GM23248 (cell line): ENCODE results near the gene INPP5A. TPM values are rescaled to one million over a fixed set of nuclear protein-coding genes. Genes with fewer than 3 reads are reported as not detected.
"Not testable (repeated sequence)": the region's sequence is repeated elsewhere in the genome, so short reads cannot be mapped to it uniquely, and the experiment has no call there.

ENCODE experiments used
- DNase-seq: peaks from one replicate; pipeline ENCODE4 v3.0.0-alpha.2; 2015
- H2AFZ ChIP-seq: fragments of 200-600 bp; sonication (generic); 2 replicates; pipeline ENCODE4 v1.6.1; 2016; ENCODE audit warnings: antibody characterized with exemption
- H3F3A ChIP-seq: fragments of 200-600 bp; sonication (generic); 2 replicates; pipeline ENCODE4 v1.6.1; 2016; ENCODE audit warnings: mild to moderate bottlenecking, antibody characterized with exemption, mixed run types; ENCODE audit not compliant: insufficient read depth
- H3K27ac ChIP-seq: fragments of 200-600 bp; sonication (generic); 2 replicates; pipeline ENCODE4 v1.5.1; 2016; ENCODE audit warnings: mild to moderate bottlenecking
- H3K27me3 ChIP-seq: fragments of 200-600 bp; sonication (generic); replicated peaks from 2 replicates; pipeline ENCODE4 v1.6.1; 2016; ENCODE audit warnings: mild to moderate bottlenecking; ENCODE audit not compliant: insufficient read depth
- H3K36me3 ChIP-seq: fragments of 200-600 bp; sonication (generic); 2 replicates; pipeline ENCODE4 v1.6.1; 2016; ENCODE audit warnings: low read depth, mild to moderate bottlenecking
- H3K4me1 ChIP-seq: fragments of 200-600 bp; sonication (generic); 2 replicates; pipeline ENCODE4 v1.6.1; 2016; ENCODE audit warnings: mild to moderate bottlenecking; ENCODE audit not compliant: insufficient read depth
- H3K4me2 ChIP-seq: fragments of 200-600 bp; sonication (generic); one replicate; pipeline ENCODE4 v1.6.1; 2016; ENCODE audit warnings: mild to moderate bottlenecking; ENCODE audit not compliant: unreplicated experiment
- H3K4me3 ChIP-seq: fragments of 200-600 bp; sonication (generic); 2 replicates; pipeline ENCODE4 v1.5.1; 2016; ENCODE audit warnings: mild to moderate bottlenecking
- H3K79me2 ChIP-seq: fragments of 200-600 bp; sonication (generic); 2 replicates; pipeline ENCODE4 v1.6.1; 2016; ENCODE audit warnings: mild to moderate bottlenecking; ENCODE audit not compliant: insufficient read depth
- H3K9ac ChIP-seq: fragments of 200-600 bp; sonication (generic); 2 replicates; pipeline ENCODE4 v1.6.1; 2016; ENCODE audit warnings: mild to moderate bottlenecking
- H3K9me2 ChIP-seq: fragments of 200-600 bp; sonication (generic); 2 replicates; pipeline ENCODE4 v1.6.1; 2016; ENCODE audit warnings: mixed run types, mild to moderate bottlenecking, moderate library complexity; ENCODE audit not compliant: insufficient read depth
- H3K9me3 ChIP-seq: fragments of 200-600 bp; sonication (generic); one replicate; pipeline ENCODE4 v1.6.1; 2017; ENCODE audit warnings: low read depth
- H4K20me1 ChIP-seq: fragments of 200-600 bp; sonication (generic); 2 replicates; pipeline ENCODE4 v1.6.0; 2016; ENCODE audit not compliant: insufficient read depth
- EZH2 ChIP-seq: fragments of 200-600 bp; sonication (generic); IDR thresholded peaks from 2 replicates; pipeline ENCODE4 v1.6.1; 2018; ENCODE audit warnings: antibody characterized with exemption, mild to moderate bottlenecking; ENCODE audit not compliant: insufficient read depth, poor library complexity, severe bottlenecking
- EZH2phosphoT487 ChIP-seq: fragments of 200-600 bp; sonication (generic); IDR thresholded peaks from 2 replicates; pipeline ENCODE4 v1.6.1; 2018; ENCODE audit warnings: antibody characterized with exemption, moderate library complexity, mild to moderate bottlenecking, low read depth; ENCODE audit not compliant: insufficient read depth
- WGBS, 2 experiments: methylation state at CpG; one replicate each; pipeline ENCODE4 v1.1.6; 2015 to 2017; ENCODE audit warnings: low lambda C conversion rate in 2 of 2, low coverage in 1 of 2; ENCODE audit errors: missing lambda C conversion rate in 2 of 2; 5-methylcytosine and 5-hydroxymethylcytosine counted together
- in situ Hi-C: fragments of 300-500 bp; cut with MboI; formaldehyde crosslinking; loops from 2 replicates; pipeline ENCODE4 v1.15.0; 2020
- polyA plus RNA-seq: library from polyadenylated mRNA; unstranded; fragments of >200 nt; fragmentation: Nextera tagmentation; extraction: Ambion mirVana; gene quantifications from 2 replicates; pipeline ENCODE4 v1.2.1, GENCODE V29; 2016
- total RNA-seq: library from RNA; depleted of rRNA; stranded (reverse); fragments of >200 nt; shearing (Covaris generic); gene quantifications from 2 replicates; pipeline ENCODE4 v1.2.3, GENCODE V29; 2014

The INPP5A gene
- total and polyA plus RNA-seq, 2 experiments from 2014 or later: 2.3 to 35.2 TPM

DNA sequence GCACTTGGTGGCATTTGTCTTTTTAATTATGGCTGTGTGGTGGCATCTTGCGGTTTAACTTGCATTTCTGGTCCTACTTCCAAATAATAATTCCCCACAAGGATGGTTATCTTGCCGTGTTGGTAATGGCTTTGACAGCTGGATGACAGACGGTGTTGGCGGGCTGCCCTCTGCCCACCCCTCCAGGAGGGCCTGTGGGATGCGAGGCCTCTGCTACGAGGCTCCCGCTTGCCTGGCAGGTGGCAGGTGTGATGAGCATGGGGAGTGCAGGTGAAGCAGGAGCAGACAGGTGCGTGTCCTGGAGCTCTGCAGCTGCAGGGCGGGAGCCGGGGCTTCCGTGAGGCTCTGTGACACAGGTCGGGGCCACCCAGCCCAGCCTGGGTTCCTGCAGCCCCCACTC lies 11.8 kb downstream of the INPP5A start:
- no peak overlapping the region for H3K4me2 ChIP-seq
- DNase-seq: no peak
- H2AFZ ChIP-seq: no peak overlapping the region
- no peaks in the 10 kb centered on the region for H4K20me1 ChIP-seq
- H3K36me3 ChIP-seq: no peaks in the 10 kb centered on the region
- H3F3A ChIP-seq: no peaks in the 10 kb centered on the region
- peaks cover 98% of the 10 kb centered on the region for H3K79me2 ChIP-seq
- H3K4me3 ChIP-seq: no peak overlapping the region
- no peaks in the 10 kb centered on the region for H3K9me2 ChIP-seq
- no peaks in the 10 kb centered on the region for H3K4me1 ChIP-seq
- no peak overlapping the region for H3K9ac ChIP-seq
- no peak for TF ChIP-seq EZH2phosphoT487
- 81 to 82% methylated on average over 11 to 12 of the region's 12 CpGs for WGBS, 2 experiments
- no peak overlapping the region for H3K27ac ChIP-seq
- no peaks in the 10 kb centered on the region for H3K9me3 ChIP-seq
- in situ Hi-C loops: no loop called here
- H3K27me3 ChIP-seq: no peaks in the 10 kb centered on the region

- Histone ChIP-seq H3K4me3 (no peak overlapping the region), H2AFZ (no peak overlapping the region), H3K9me2 (no peaks in the 10 kb centered on the region), H3K4me1 (no peaks in the 10 kb centered on the region), H3K9me3 (no peaks in the 10 kb centered on the region), H3K9ac (no peak overlapping the region), H3K27me3 (no peaks in the 10 kb centered on the region), H3K79me2 (peaks cover 98% of the 10 kb centered on the region), H4K20me1 (no peaks in the 10 kb centered on the region), H3F3A (no peaks in the 10 kb centered on the region), H3K27ac (no peak overlapping the region), H3K4me2 (no peak overlapping the region), H3K36me3 (no peaks in the 10 kb centered on the region)
- no peak for TF ChIP-seq EZH2
- TF ChIP-seq EZH2phosphoT487: no peak
- DNase-seq: no peak
- 89 to 90% methylated on average over 20 of the region's 20 CpGs for WGBS, 2 experiments
- in situ Hi-C loops: no loop called here
Observed at GRCh38 chr10:132550366-132551092, 12.9 kb downstream of the INPP5A start.

DNA sequence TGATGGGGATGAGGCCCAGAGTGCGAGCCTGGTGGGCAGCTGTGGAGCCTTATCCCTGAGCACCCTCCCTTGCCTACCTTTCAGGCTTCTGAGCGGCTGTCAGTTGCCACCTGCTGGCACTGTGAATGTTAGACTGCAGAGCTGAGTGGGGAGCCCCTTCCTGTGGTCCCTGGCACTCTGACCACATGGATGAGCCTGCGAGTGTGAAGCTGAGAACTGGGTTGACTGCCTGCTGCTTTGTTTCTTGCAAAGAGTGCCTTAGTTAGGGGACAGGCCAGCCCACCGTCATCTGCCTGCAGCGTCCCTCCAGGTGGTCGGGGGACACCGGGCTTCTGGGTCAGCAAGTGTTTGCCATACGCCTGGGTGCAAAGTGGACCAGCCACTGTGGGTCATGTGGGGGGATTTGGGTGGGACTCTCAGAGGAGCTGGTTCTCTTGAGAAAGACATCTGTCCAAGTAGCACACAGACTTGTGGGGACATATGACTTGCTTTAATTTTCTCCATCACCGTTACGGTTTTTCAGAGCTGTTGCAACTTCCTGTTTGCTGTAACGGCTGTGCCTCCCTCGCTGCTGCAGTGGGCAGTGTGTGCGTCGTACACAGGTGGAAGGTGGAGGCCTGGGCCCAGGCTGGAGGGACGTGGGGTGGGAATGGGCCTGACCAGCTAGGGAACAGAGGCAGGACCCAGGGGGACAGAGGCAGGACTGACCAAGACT lies 13.7 kb downstream of the INPP5A start:
- H3K79me2 ChIP-seq: peaks cover 97% of the 10 kb centered on the region
- in situ Hi-C loops: no loop called here

DNA sequence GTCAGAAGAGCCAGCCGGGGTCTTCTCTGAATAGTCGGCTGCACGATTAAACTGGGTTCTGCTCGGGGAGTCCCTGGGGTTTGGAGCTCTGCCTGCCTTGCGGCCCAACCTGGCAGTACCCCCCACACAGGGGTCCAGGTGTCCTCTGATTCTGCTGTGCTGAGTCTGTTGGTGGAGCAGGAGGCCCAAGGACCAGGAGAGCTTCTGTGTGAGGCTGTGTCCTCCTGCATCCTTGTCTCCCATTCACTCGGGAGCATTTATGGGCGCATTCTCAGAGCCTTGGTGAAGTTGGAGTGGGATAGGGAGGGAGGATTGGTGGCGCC lies 14.2 kb downstream of the INPP5A start:
- no peak overlapping the region for H3K27ac ChIP-seq
- 87 to 88% methylated on average over 8 of the region's 8 CpGs for WGBS, 2 experiments
- peaks cover 97% of the 10 kb centered on the region for H3K79me2 ChIP-seq

More for the DNA sequence above, 13.7 kb downstream of the INPP5A start:
- Histone ChIP-seq H3K36me3 (no peaks in the 10 kb centered on the region), H3K27me3 (no peaks in the 10 kb centered on the region), H4K20me1 (no peaks in the 10 kb centered on the region), H3K27ac (no peak overlapping the region), H3K4me1 (no peaks in the 10 kb centered on the region), H3K4me3 (no peak overlapping the region), H3K9me2 (no peaks in the 10 kb centered on the region), H3K9ac (no peak overlapping the region), H3K9me3 (no peaks in the 10 kb centered on the region), H3F3A (no peaks in the 10 kb centered on the region), H2AFZ (no peak overlapping the region), H3K4me2 (no peak overlapping the region)
- WGBS, 2 experiments: 58 to 62% methylated on average over 15 of the region's 15 CpGs
- no peak for DNase-seq
- no peak for TF ChIP-seq EZH2
- TF ChIP-seq EZH2phosphoT487: no peak

DNA sequence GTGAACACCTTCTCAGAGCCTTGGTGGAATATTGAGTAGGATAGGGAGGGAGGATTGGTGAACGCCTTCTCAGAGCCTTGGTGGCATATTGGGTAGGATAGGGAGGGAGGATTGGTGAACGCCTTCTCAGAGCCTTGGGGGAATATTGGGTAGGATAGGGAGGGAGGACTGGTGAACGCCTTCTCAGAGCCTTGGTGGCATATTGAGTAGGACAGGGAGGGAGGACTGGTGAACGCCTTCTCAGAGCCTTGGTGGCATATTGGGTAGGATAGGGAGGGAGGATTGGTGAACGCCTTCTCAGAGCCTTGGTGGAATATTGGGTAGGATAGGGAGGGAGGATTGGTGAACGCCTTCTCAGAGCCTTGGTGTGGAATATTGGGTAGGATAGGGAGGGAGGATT lies 15.0 kb downstream of the INPP5A start:
- H4K20me1 ChIP-seq, H3K9me2 ChIP-seq, H3K4me3 ChIP-seq, H3K4me1 ChIP-seq, H3K27me3 ChIP-seq, H3F3A ChIP-seq, H2AFZ ChIP-seq, DNase-seq, H3K36me3 ChIP-seq, H3K9me3 ChIP-seq, H3K9ac ChIP-seq, in situ Hi-C loops, H3K4me2 ChIP-seq, H3K27ac ChIP-seq: not testable (repeated sequence)
- H3K79me2 ChIP-seq: peaks cover 97% of the 10 kb centered on the region
- 90% methylated on average over 6 of the region's 6 CpGs; no CpG with 5 or more reads in 1 of the 2 experiments for WGBS, 2 experiments

More for the DNA sequence above, 14.2 kb downstream of the INPP5A start:
- no peaks in the 10 kb centered on the region for H4K20me1 ChIP-seq
- no peaks in the 10 kb centered on the region for H3K9me3 ChIP-seq
- H3K4me2 ChIP-seq: no peak overlapping the region
- no peaks in the 10 kb centered on the region for H3K9me2 ChIP-seq
- H3F3A ChIP-seq: no peaks in the 10 kb centered on the region
- H3K4me1 ChIP-seq: no peaks in the 10 kb centered on the region
- no peak for DNase-seq
- H3K36me3 ChIP-seq: no peaks in the 10 kb centered on the region
- in situ Hi-C loops: no loop called here
- no peak for TF ChIP-seq EZH2phosphoT487
- no peak for TF ChIP-seq EZH2
- no peak overlapping the region for H3K9ac ChIP-seq
- no peak overlapping the region for H3K4me3 ChIP-seq
- H2AFZ ChIP-seq: no peak overlapping the region
- H3K27me3 ChIP-seq: no peaks in the 10 kb centered on the region

GRCh38 chr10:132553568-132553967 lies 16.0 kb downstream of the INPP5A start:
- WGBS, 2 experiments: 91% methylated on average over 3 of the region's 3 CpGs; no CpG with 5 or more reads in 1 of the 2 experiments
- H3K4me3 ChIP-seq, H3F3A ChIP-seq, H3K27me3 ChIP-seq, H3K9me2 ChIP-seq, H3K4me1 ChIP-seq, H4K20me1 ChIP-seq, H2AFZ ChIP-seq, H3K36me3 ChIP-seq, H3K27ac ChIP-seq, H3K9me3 ChIP-seq, DNase-seq, in situ Hi-C loops, H3K9ac ChIP-seq, H3K4me2 ChIP-seq: not testable (repeated sequence)
- peaks cover 96% of the 10 kb centered on the region for H3K79me2 ChIP-seq
